ENCODE measurements around the gene AIRE.

- no peak for TF ChIP-seq CTCF (conservative IDR thresholded peaks at IDR 0.05; ENCODE audit: low read depth, low read length)
- no peak for TF ChIP-seq EZH2 (IDR thresholded peaks at IDR 0.05; ENCODE audit: borderline replicate concordance, low read depth, low read length, poor library complexity, severe bottlenecking)
These were observed 10.0 kb downstream of the AIRE start for GRCh38 chr21:44295646-44296045.

All from A673 (cell line).